ENCODE measurements around the gene TRIP13. TPM values are rescaled to one million over a fixed set of nuclear protein-coding genes. Genes with fewer than 3 reads are reported as not detected.

TRIP13 gene
- total RNA-seq, 6 experiments from 2014 or later, result 16.5 to 40.4 (median 35.8) TPM

DNA sequence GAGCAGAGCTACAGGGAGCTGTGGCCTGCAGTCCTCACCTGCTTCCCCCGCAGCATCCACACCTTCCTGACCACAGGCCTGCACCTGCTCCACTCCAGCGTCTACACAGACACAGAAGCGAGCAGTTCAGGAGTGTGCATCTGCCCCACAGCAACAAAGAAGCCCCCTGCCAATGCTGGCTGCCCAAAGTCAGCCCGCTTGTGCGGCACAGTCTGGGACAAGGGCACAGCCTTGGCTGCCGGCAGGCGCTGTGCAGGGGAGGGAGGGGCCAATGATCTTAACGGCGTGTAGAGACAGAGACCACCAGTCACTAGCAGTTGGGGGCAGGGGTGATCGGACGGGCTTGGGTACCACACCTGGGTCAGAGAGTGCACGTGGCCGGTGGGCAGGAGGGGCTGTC, 6.6 kb upstream of the TRIP13 start:
- DNase-seq, result no peak
- Mint-ChIP-seq H3K27me3 (ENCODE audit: insufficient read depth) (peaks cover 5% of the 10 kb centered on the region), H3K36me3 (ENCODE audit: low read depth) (peaks cover 62% of the 10 kb centered on the region), H3K27ac (no peak overlapping the region), H3K4me3 (no peak overlapping the region), H3K4me1 (ENCODE audit: low read depth) (no peaks in the 10 kb centered on the region; the same call in 1 of the 2 replicates), H3K9me3 (no peaks in the 10 kb centered on the region; the same call in 1 of the 2 replicates)
- TF ChIP-seq, protein P1, sequence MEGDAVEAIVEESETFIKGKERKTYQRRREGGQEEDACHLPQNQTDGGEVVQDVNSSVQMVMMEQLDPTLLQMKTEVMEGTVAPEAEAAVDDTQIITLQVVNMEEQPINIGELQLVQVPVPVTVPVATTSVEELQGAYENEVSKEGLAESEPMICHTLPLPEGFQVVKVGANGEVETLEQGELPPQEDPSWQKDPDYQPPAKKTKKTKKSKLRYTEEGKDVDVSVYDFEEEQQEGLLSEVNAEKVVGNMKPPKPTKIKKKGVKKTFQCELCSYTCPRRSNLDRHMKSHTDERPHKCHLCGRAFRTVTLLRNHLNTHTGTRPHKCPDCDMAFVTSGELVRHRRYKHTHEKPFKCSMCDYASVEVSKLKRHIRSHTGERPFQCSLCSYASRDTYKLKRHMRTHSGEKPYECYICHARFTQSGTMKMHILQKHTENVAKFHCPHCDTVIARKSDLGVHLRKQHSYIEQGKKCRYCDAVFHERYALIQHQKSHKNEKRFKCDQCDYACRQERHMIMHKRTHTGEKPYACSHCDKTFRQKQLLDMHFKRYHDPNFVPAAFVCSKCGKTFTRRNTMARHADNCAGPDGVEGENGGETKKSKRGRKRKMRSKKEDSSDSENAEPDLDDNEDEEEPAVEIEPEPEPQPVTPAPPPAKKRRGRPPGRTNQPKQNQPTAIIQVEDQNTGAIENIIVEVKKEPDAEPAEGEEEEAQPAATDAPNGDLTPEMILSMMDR (IDR thresholded peaks at IDR 0.05), result no peak

DNA sequence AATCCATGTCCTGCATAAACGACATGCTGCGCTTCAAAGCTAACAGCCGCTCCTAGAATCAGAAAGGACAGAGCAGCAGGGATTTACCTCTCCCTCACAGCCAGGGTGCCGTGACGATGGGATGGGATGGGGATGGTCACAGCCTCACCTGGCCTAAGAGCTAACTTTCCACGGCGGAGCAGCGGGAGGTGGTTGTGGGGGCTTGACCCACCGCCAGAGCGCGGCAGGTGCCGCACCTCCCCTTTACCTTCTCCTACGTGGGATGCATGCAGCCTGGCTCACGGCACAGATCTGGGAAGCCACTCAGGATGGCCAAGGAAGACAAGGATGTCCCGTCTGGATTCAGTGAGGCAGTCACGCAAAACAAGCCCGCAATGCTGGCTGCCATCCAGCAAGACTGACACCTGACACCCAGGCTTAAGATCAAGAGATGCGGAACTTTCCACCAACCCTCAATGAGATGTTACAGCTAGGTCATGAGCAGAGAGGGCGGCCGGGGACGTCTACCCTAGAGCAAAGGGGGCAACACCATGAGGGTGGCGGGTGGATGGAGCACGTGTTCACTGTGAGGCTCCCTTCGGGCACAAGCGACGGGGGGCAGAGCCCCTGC, 5.9 kb upstream of the TRIP13 start:
- Mint-ChIP-seq H3K4me3 (no peak overlapping the region), H3K27me3 (ENCODE audit: insufficient read depth) (peaks cover 7% of the 10 kb centered on the region), H3K27ac (no peak overlapping the region; the same call in 1 of the 2 replicates), H3K36me3 (ENCODE audit: low read depth) (peaks cover 62% of the 10 kb centered on the region), H3K4me1 (ENCODE audit: low read depth) (peaks cover 6% of the 10 kb centered on the region), H3K9me3 (no peaks in the 10 kb centered on the region; the same call in 1 of the 2 replicates)
- TF ChIP-seq, protein P1 (IDR thresholded peaks at IDR 0.05), result no peak
- no peak for DNase-seq

DNA sequence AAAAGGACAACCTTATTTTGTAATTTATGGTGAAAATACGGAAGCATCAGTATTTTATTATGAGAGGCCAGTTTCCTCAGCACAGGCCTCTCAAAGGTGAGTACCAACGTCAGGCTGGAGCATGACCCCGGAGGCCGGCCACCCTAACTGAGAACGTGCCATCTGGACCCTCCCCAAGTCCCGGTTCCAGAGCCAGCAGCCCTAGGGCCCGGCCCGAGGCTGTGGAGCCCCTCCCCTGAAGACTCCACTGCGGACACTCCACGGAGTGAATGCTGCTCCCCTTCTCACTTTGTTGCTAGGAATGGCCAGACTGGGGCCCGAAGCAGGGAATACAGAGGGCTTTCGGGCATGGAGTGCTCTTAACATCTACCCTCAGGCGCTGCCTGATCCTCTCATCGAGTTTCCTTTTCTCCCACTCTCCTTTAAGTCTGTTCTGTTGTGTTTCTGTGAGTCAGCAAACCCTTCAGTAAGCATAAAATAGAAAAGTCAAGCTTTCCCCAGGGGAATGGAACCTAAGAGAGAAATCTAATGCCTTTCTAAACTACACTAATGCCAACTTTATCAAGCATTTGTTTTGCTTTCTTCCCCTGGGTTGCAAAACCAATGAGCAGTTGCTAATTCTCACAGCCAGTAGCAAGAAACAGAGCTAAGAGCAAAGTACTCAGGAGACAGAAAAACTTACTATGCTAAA, 4.6 kb upstream of the TRIP13 start:
- Mint-ChIP-seq H3K27me3 (ENCODE audit: insufficient read depth) (peaks cover 2% of the 10 kb centered on the region; the same call in 1 of the 2 replicates), H3K36me3 (ENCODE audit: low read depth) (peaks cover 53% of the 10 kb centered on the region), H3K9me3 (no peaks in the 10 kb centered on the region), H3K4me1 (ENCODE audit: low read depth) (peaks cover 7% of the 10 kb centered on the region), H3K4me3 (no peak overlapping the region), H3K27ac (no peak overlapping the region)
- TF ChIP-seq, protein P1 (IDR thresholded peaks at IDR 0.05), result no peak
- no peak for DNase-seq

DNA sequence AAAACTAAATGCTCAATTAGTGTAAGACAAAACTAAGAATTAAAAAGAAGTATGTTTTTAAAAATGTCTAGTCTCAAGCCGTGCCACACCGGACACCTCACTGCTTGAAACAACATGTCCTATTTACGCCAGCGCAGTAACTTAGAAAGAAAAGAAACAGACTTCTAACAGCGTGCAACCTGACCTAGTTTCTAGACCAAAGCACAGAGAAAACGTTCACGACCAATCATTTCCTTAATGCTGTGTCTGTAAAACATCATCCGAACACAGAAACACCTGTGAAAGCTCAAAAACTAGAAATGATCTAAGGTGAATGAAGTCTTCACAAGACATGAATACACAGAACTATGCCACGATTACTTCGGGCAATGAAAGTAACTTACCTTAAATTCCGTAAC, 4.0 kb upstream of the TRIP13 start:
- DNase-seq, result no peak
- peaks cover 2% of the 10 kb centered on the region; the same call in 1 of the 2 replicates for H3K27me3 Mint-ChIP-seq (ENCODE audit: insufficient read depth)
- no peaks in the 10 kb centered on the region for H3K9me3 Mint-ChIP-seq
- H3K4me3 Mint-ChIP-seq, result no peak overlapping the region
- H3K36me3 Mint-ChIP-seq (ENCODE audit: low read depth), result peaks cover 47% of the 10 kb centered on the region
- peaks cover 11% of the 10 kb centered on the region for H3K4me1 Mint-ChIP-seq (ENCODE audit: low read depth)
- TF ChIP-seq, protein P1 (IDR thresholded peaks at IDR 0.05), result no peak
- H3K27ac Mint-ChIP-seq, result no peak overlapping the region

DNA sequence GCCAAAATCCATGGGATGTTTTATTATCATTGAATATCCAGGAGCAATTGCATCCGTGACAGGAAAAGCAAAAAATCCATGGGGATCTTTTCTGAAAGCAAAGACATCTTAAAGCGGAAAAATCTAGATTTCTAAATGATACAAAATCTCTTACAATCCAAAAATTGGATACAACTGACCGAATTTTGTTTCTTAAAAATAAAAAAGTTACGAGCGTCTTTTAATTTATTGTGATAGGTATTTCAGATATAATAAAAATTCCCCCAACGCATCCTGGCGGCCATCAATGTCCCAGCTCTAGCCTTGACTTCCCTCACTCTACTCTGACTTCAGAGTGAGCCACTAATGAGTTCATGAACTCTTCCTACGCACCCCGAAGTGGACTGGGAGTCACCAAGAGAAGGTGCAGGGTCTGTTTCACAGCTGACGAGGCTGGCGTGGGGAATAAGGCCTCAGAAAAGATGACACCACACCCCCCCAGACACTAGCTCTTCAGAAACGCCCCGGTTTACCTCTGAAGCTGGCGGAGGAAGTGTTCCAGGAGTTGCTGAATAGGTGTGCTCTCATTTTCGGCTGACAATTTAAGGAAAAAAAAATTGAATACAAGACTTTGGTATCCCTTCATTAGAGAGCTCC, 3.5 kb upstream of the TRIP13 start:
- Mint-ChIP-seq H3K9me3 (no peaks in the 10 kb centered on the region), H3K4me1 (ENCODE audit: low read depth) (peaks cover 17% of the 10 kb centered on the region), H3K36me3 (ENCODE audit: low read depth) (peaks cover 42% of the 10 kb centered on the region), H3K27me3 (ENCODE audit: insufficient read depth) (peaks cover 2% of the 10 kb centered on the region; the same call in 1 of the 2 replicates), H3K27ac (no peak overlapping the region), H3K4me3 (no peak overlapping the region)
- no peak for DNase-seq
- TF ChIP-seq, protein P1 (IDR thresholded peaks at IDR 0.05), result no peak
